RPMI8226 (cell line): ENCODE measurements around the gene FGGY.

Experiments used
- DNase-seq: peaks from one replicate; pipeline ENCODE4 v3.0.0-alpha.2; 2015

FGGY gene

GRCh38 chr1:59751801-59752200 lies 454.9 kb downstream of the FGGY start:
- DNase-seq = no peak

GRCh38 chr1:59752556-59753414 lies 455.9 kb downstream of the FGGY start:
- no peak for DNase-seq

- no peak for DNase-seq
These were observed 458.3 kb downstream of the FGGY start for GRCh38 chr1:59755069-59755685.

GRCh38 chr1:59757197-59757747 lies 460.4 kb downstream of the FGGY start:
- DNase-seq = no peak

GRCh38 chr1:59759156-59759925 lies 462.4 kb downstream of the FGGY start:
- peak; percentile 72 for DNase-seq

GRCh38 chr1:59761443-59761842 lies 464.5 kb downstream of the FGGY start:
- no peak for DNase-seq

GRCh38 chr1:59763418-59763817 lies 466.5 kb downstream of the FGGY start:
- no peak for DNase-seq

GRCh38 chr1:59765011-59765730 lies 468.3 kb downstream of the FGGY start:
- DNase-seq = no peak

- DNase-seq = no peak
These were observed 469.4 kb downstream of the FGGY start for GRCh38 chr1:59766227-59766855.

- no peak for DNase-seq
These were observed 470.2 kb downstream of the FGGY start for GRCh38 chr1:59767119-59767518.

GRCh38 chr1:59768792-59769735 lies 472.2 kb downstream of the FGGY start:
- DNase-seq = no peak

GRCh38 chr1:59769736-59770095 lies 472.8 kb downstream of the FGGY start:
- no peak for DNase-seq

- no peak for DNase-seq
These were observed 474.5 kb downstream of the FGGY start for GRCh38 chr1:59771361-59771760.

- no peak for DNase-seq
These were observed 478.6 kb downstream of the FGGY start for GRCh38 chr1:59775480-59775879.

- no peak for DNase-seq
These were observed 480.3 kb downstream of the FGGY start for GRCh38 chr1:59776960-59777852.

GRCh38 chr1:59779949-59780348 lies 483.1 kb downstream of the FGGY start:
- DNase-seq = no peak

GRCh38 chr1:59788825-59789224 lies 491.9 kb downstream of the FGGY start:
- no peak for DNase-seq

GRCh38 chr1:59798600-59798999 lies 501.7 kb downstream of the FGGY start:
- no peak for DNase-seq

GRCh38 chr1:59803458-59804038 lies 506.7 kb downstream of the FGGY start:
- no peak for DNase-seq

GRCh38 chr1:59804301-59804700 lies 507.4 kb downstream of the FGGY start:
- no peak for DNase-seq
